IMR-90 (cell line): ENCODE results near the gene PLCG2.

Experiments used
- CEBPB ChIP-seq: IDR thresholded peaks from 2 replicates; pipeline ENCODE4 v1.6.1; 2012; ENCODE audit warnings: low read depth, low read length, improper control_type of control experiment
- CHD1 ChIP-seq: IDR thresholded peaks from 2 replicates; pipeline ENCODE4 v1.6.1; 2012; ENCODE audit warnings: low read depth, low read length, improper control_type of control experiment
- CTCF ChIP-seq: conservative IDR thresholded peaks from 2 replicates; pipeline ENCODE4 v1.5.1; 2012; ENCODE audit warnings: mild to moderate bottlenecking, low read depth, low read length, improper control_type of control experiment
- ELK1 ChIP-seq: fragments of 150-350 bp; IDR thresholded peaks from 2 replicates; pipeline ENCODE4 v1.6.1; 2016; ENCODE audit warnings: low read depth, mild to moderate bottlenecking, low read length, moderate library complexity, borderline replicate concordance
- MAFK ChIP-seq: IDR thresholded peaks from 2 replicates; pipeline ENCODE4 v1.6.1; 2012; ENCODE audit warnings: low read depth, low read length, improper control_type of control experiment
- NFE2L2 ChIP-seq: fragments of 150-350 bp; IDR thresholded peaks from 2 replicates; pipeline ENCODE4 v1.6.1; 2016; ENCODE audit warnings: low read depth, mild to moderate bottlenecking, low read length
- POLR2A ChIP-seq: IDR thresholded peaks from 2 replicates; pipeline ENCODE4 v1.6.1; 2012; ENCODE audit warnings: mild to moderate bottlenecking, low read depth, low read length
- RAD21 ChIP-seq: IDR thresholded peaks from 2 replicates; pipeline ENCODE4 v1.6.1; 2012; ENCODE audit warnings: low read length, improper control_type of control experiment
- RCOR1 ChIP-seq: IDR thresholded peaks from 2 replicates; pipeline ENCODE4 v1.6.1; 2012; ENCODE audit warnings: mild to moderate bottlenecking, low read length, improper control_type of control experiment; ENCODE audit not compliant: insufficient replicate concordance
- RFX5 ChIP-seq: IDR thresholded peaks from 2 replicates; pipeline ENCODE4 v1.8.0; 2012; ENCODE audit warnings: low read depth, mild to moderate bottlenecking, low read length, moderate library complexity
- USF2 ChIP-seq: fragments of 150-350 bp; IDR thresholded peaks from 2 replicates; pipeline ENCODE4 v1.6.1; 2017; ENCODE audit warnings: mild to moderate bottlenecking, antibody characterized with exemption, low read length, low read depth

- TF ChIP-seq CHD1 (no peak), POLR2A (no peak), CTCF (no peak), RCOR1 (no peak), MAFK (no peak), RAD21 (no peak), USF2 (no peak), ELK1 (no peak), RFX5 (no peak), CEBPB (no peak), NFE2L2 (no peak)
Observed at GRCh38 chr16:81891736-81892364, 112.8 kb downstream of the PLCG2 start.
